ENCODE measurements around the gene ZNF582.
"Not testable (repeated sequence)": the region's sequence is repeated elsewhere in the genome, so short reads cannot be mapped to it uniquely, and the experiment has no call there.

Gene ZNF582

GRCh38 chr19:56351208-56351607 is 42.1 kb downstream of the ZNF582 start:
- DNase-seq (ENCODE audit: insufficient read length, low spot score), result no peak
- no peak for TF ChIP-seq CTCF (IDR thresholded peaks at IDR 0.05; ENCODE audit: insufficient read depth, missing control alignments)
- FAIRE-seq, result no peak

GRCh38 chr19:56350416-56351045 is 42.8 kb downstream of the ZNF582 start:
- FAIRE-seq, result no peak
- TF ChIP-seq CTCF (IDR thresholded peaks at IDR 0.05; ENCODE audit: insufficient read depth, missing control alignments), result peak; percentile 80
- no peak for DNase-seq (ENCODE audit: insufficient read length, low spot score)

- peak; percentile 30 for TF ChIP-seq CTCF (IDR thresholded peaks at IDR 0.05; ENCODE audit: insufficient read depth, missing control alignments)
- no peak for FAIRE-seq
- DNase-seq (ENCODE audit: insufficient read length, low spot score), result no peak
Observed at GRCh38 chr19:56348289-56348877, 45.0 kb downstream of the ZNF582 start.

GRCh38 chr19:56347163-56347778 is 46.1 kb downstream of the ZNF582 start:
- FAIRE-seq (no peak), DNase-seq (ENCODE audit: insufficient read length, low spot score) (no peak)
- no peak for TF ChIP-seq CTCF (IDR thresholded peaks at IDR 0.05; ENCODE audit: insufficient read depth, missing control alignments)

- FAIRE-seq (no peak), DNase-seq (ENCODE audit: insufficient read length, low spot score) (no peak)
- TF ChIP-seq CTCF (IDR thresholded peaks at IDR 0.05; ENCODE audit: insufficient read depth, missing control alignments), result no peak
Observed at GRCh38 chr19:56341948-56342347, 51.4 kb downstream of the ZNF582 start.

- DNase-seq (ENCODE audit: insufficient read length, low spot score); FAIRE-seq: not testable (repeated sequence)
Observed at GRCh38 chr19:56339031-56339430, 54.3 kb downstream of the ZNF582 start.

GRCh38 chr19:56337077-56337476 is 56.3 kb downstream of the ZNF582 start:
- not testable (repeated sequence) for FAIRE-seq; DNase-seq (ENCODE audit: insufficient read length, low spot score)

GRCh38 chr19:56335371-56335770 is 58.0 kb downstream of the ZNF582 start:
- not testable (repeated sequence) for FAIRE-seq; DNase-seq (ENCODE audit: insufficient read length, low spot score)
